WTC11 (cell line): ENCODE measurements around the gene DNAJC2. TPM values are rescaled to one million over a fixed set of nuclear protein-coding genes. Genes with fewer than 3 reads are reported as not detected.
"Not testable (repeated sequence)": the region's sequence is repeated elsewhere in the genome, so short reads cannot be mapped to it uniquely, and the experiment has no call there.

Experiments
- ATAC-seq: fragments of 200-7000 bp; cut with Tn5 transposase; 2 replicates; pipeline ENCODE4 v1.10.0; 2021; ENCODE audit warnings: mild to moderate bottlenecking, moderate library complexity
- CTCF ChIA-PET: fragments of 300-600 bp; sonication (Branson Sonifier 250); formaldehyde crosslinking; loops from one replicate; lab custom pipeline; 2021; ENCODE audit warnings: antibody characterized with exemption; lab: Charles Lee
- POLR2A ChIA-PET: fragments of 350-600 bp; sonication (Branson Sonifier 250); formaldehyde crosslinking; loops from one replicate; lab custom pipeline; 2021; ENCODE audit warnings: antibody characterized with exemption; lab: Charles Lee
- DNase-seq: peaks from one replicate; pipeline ENCODE4 v3.0.0; 2021; ENCODE audit warnings: low spot score
- H3K27ac Mint-ChIP-seq: 2 replicates; pipeline ENCODE4 v1.8.0; 2021; ENCODE audit warnings: mixed read lengths
- H3K27me3 Mint-ChIP-seq: 2 replicates; pipeline ENCODE4 v1.8.0; 2021; ENCODE audit warnings: low read depth, mild to moderate bottlenecking, moderate library complexity, mixed read lengths
- H3K36me3 Mint-ChIP-seq: 2 replicates; pipeline ENCODE4 v1.8.0; 2021; ENCODE audit warnings: mixed read lengths
- H3K4me1 Mint-ChIP-seq: 2 replicates; pipeline ENCODE4 v1.8.0; 2022; ENCODE audit warnings: mixed read lengths
- H3K4me3 Mint-ChIP-seq: 2 replicates; pipeline ENCODE4 v1.8.0; 2021; ENCODE audit warnings: mild to moderate bottlenecking, moderate library complexity, mixed read lengths
- H3K9me3 Mint-ChIP-seq: 2 replicates; pipeline ENCODE4 v1.8.0; 2021; ENCODE audit warnings: mixed read lengths
- AFF4 ChIP-seq: sonication (generic); formaldehyde crosslinking; IDR thresholded peaks from 2 replicates; pipeline ENCODE4 v1.8.1; 2023; ENCODE audit warnings: mild to moderate bottlenecking, missing genetic modification reagents, borderline replicate concordance
- FOXK1 ChIP-seq: sonication (generic); formaldehyde crosslinking; IDR thresholded peaks from 2 replicates; pipeline ENCODE4 v1.8.0; 2022; ENCODE audit warnings: mild to moderate bottlenecking, moderate library complexity, missing genetic modification reagents
- FOXP1 ChIP-seq: sonication (generic); formaldehyde crosslinking; IDR thresholded peaks from 2 replicates; pipeline ENCODE4 v1.8.0; 2022; ENCODE audit warnings: missing genetic modification reagents, mild to moderate bottlenecking, moderate library complexity, borderline replicate concordance
- IRF1 ChIP-seq: sonication (generic); formaldehyde crosslinking; IDR thresholded peaks from 2 replicates; pipeline ENCODE4 v1.8.0; 2023; ENCODE audit warnings: missing genetic modification reagents
- MAX ChIP-seq: sonication (generic); formaldehyde crosslinking; IDR thresholded peaks from 2 replicates; pipeline ENCODE4 v1.8.0; 2022; ENCODE audit warnings: mild to moderate bottlenecking, missing genetic modification reagents
- NFE2L1 ChIP-seq: sonication (generic); formaldehyde crosslinking; IDR thresholded peaks from 2 replicates; pipeline ENCODE4 v1.8.1; 2023; ENCODE audit warnings: missing genetic modification reagents
- NFYB ChIP-seq: sonication (generic); formaldehyde crosslinking; conservative IDR thresholded peaks from 2 replicates; pipeline ENCODE4 v1.8.0; 2022; ENCODE audit warnings: low read depth, missing genetic modification reagents
- NR2C2 ChIP-seq: sonication (generic); formaldehyde crosslinking; IDR thresholded peaks from 2 replicates; pipeline ENCODE4 v1.8.0; 2022; ENCODE audit warnings: mild to moderate bottlenecking, missing genetic modification reagents
- SP1 ChIP-seq: sonication (generic); formaldehyde crosslinking; conservative IDR thresholded peaks from 2 replicates; pipeline ENCODE4 v1.8.1; 2022; ENCODE audit warnings: missing genetic modification reagents
- TP53 ChIP-seq: sonication (generic); formaldehyde crosslinking; IDR thresholded peaks from 2 replicates; pipeline ENCODE4 v1.8.1; 2023; ENCODE audit warnings: mild to moderate bottlenecking, missing genetic modification reagents
- USF2 ChIP-seq: sonication (generic); formaldehyde crosslinking; IDR thresholded peaks from 2 replicates; pipeline ENCODE4 v1.8.1; 2023; ENCODE audit warnings: mild to moderate bottlenecking, missing genetic modification reagents, moderate library complexity
- ZNF281 ChIP-seq: sonication (generic); formaldehyde crosslinking; IDR thresholded peaks from 2 replicates; pipeline ENCODE4 v1.8.0; 2023; ENCODE audit warnings: mild to moderate bottlenecking, missing genetic modification reagents
- total RNA-seq: library from RNA; stranded (reverse); gene quantifications from 3 replicates; pipeline ENCODE4 v1.2.3, GENCODE V29; 2021
- TF ChIP-seq, protein P1 (sequence below): sonication (generic); formaldehyde crosslinking; IDR thresholded peaks from 2 replicates; pipeline ENCODE4 v1.8.1; 2023; ENCODE audit warnings: mild to moderate bottlenecking, moderate library complexity, missing genetic modification reagents
- TF ChIP-seq, protein P2 (sequence below): sonication (generic); formaldehyde crosslinking; IDR thresholded peaks from 2 replicates; pipeline ENCODE4 v1.8.1; 2022; ENCODE audit warnings: low read depth, mild to moderate bottlenecking, moderate library complexity, missing genetic modification reagents, borderline replicate concordance
- TF ChIP-seq, protein P3 (sequence below): sonication (generic); formaldehyde crosslinking; IDR thresholded peaks from 2 replicates; pipeline ENCODE4 v1.8.1; 2023; ENCODE audit warnings: mild to moderate bottlenecking, missing genetic modification reagents
- TF ChIP-seq, protein P4 (sequence below): sonication (generic); formaldehyde crosslinking; IDR thresholded peaks from 2 replicates; pipeline ENCODE4 v1.8.1; 2022; ENCODE audit warnings: mild to moderate bottlenecking, moderate library complexity, missing genetic modification reagents

DNAJC2 gene
- total RNA-seq, 1 experiment from 2014 or later = 39.7 TPM

DNA sequence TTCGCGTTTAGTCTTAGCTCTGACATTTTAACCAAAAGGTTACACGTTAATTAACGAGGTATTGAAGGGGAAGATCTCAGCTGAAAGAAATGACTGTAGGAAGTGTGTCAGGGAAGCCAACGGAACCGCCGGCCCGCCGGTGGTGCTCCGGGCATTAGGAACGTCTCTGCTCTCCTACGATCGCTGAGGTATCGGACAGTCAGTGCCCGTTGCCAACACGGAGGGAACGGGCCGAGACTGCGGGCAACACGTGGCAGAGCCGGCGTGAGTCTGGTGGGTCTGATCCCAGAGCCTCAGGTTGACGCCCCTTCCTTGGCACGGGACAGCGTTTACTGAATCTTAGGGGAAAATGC lies 63.8 kb downstream of the DNAJC2 start:
- H3K27ac Mint-ChIP-seq, ATAC-seq, DNase-seq, POLR2A ChIA-PET, H3K36me3 Mint-ChIP-seq, H3K9me3 Mint-ChIP-seq, CTCF ChIA-PET: not testable (repeated sequence)
- Mint-ChIP-seq H3K27me3 (peaks cover 59% of the 10 kb centered on the region), H3K4me1 (peaks cover 11% of the 10 kb centered on the region), H3K4me3 (peak overlapping the region; percentile 86)
- TF ChIP-seq, protein P1, sequence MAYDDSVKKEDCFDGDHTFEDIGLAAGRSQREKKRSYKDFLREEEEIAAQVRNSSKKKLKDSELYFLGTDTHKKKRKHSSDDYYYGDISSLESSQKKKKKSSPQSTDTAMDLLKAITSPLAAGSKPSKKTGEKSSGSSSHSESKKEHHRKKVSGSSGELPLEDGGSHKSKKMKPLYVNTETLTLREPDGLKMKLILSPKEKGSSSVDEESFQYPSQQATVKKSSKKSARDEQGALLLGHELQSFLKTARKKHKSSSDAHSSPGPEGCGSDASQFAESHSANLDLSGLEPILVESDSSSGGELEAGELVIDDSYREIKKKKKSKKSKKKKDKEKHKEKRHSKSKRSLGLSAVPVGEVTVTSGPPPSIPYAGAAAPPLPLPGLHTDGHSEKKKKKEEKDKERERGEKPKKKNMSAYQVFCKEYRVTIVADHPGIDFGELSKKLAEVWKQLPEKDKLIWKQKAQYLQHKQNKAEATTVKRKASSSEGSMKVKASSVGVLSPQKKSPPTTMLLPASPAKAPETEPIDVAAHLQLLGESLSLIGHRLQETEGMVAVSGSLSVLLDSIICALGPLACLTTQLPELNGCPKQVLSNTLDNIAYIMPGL (CRISPR knock-in tag) = 0 out of 2 replicates have a peak, but pooled peaks have one; percentile 13
- 0 out of 2 replicates have a peak, but pooled peaks have one; percentile 9 for TF ChIP-seq MAX (CRISPR knock-in tag)

- ATAC-seq = peak; percentile 83
- H3K27ac Mint-ChIP-seq, POLR2A ChIA-PET, CTCF ChIA-PET, H3K9me3 Mint-ChIP-seq, H3K36me3 Mint-ChIP-seq: not testable (repeated sequence)
- peak overlapping the region; percentile 86 for H3K4me3 Mint-ChIP-seq
- DNase-seq = peak; percentile 61
- H3K4me1 Mint-ChIP-seq = peaks cover 11% of the 10 kb centered on the region
- peaks cover 59% of the 10 kb centered on the region for H3K27me3 Mint-ChIP-seq
- 0 out of 2 replicates have a peak, but pooled peaks have one; percentile 33 for TF ChIP-seq NR2C2
- TF ChIP-seq AFF4 (CRISPR knock-in tag) = peak; percentile 59; the same call in 1 of the 2 replicates
- peak; percentile 61 for TF ChIP-seq SP1 (CRISPR knock-in tag)
- TF ChIP-seq USF2 (CRISPR knock-in tag) = peak; percentile 58; the same call in 1 of the 2 replicates
- peak; percentile 72; the same call in 1 of the 2 replicates for TF ChIP-seq TP53
- TF ChIP-seq, protein P2, sequence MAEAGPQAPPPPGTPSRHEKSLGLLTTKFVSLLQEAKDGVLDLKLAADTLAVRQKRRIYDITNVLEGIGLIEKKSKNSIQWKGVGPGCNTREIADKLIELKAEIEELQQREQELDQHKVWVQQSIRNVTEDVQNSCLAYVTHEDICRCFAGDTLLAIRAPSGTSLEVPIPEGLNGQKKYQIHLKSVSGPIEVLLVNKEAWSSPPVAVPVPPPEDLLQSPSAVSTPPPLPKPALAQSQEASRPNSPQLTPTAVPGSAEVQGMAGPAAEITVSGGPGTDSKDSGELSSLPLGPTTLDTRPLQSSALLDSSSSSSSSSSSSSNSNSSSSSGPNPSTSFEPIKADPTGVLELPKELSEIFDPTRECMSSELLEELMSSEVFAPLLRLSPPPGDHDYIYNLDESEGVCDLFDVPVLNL (CRISPR knock-in tag) = 0 out of 2 replicates have a peak, but pooled peaks have one; percentile 71
- TF ChIP-seq FOXP1 (CRISPR knock-in tag) = peak; percentile 95
- peak; percentile 90; the same call in 1 of the 2 replicates for TF ChIP-seq NFE2L1 (CRISPR knock-in tag)
- TF ChIP-seq, protein P3, sequence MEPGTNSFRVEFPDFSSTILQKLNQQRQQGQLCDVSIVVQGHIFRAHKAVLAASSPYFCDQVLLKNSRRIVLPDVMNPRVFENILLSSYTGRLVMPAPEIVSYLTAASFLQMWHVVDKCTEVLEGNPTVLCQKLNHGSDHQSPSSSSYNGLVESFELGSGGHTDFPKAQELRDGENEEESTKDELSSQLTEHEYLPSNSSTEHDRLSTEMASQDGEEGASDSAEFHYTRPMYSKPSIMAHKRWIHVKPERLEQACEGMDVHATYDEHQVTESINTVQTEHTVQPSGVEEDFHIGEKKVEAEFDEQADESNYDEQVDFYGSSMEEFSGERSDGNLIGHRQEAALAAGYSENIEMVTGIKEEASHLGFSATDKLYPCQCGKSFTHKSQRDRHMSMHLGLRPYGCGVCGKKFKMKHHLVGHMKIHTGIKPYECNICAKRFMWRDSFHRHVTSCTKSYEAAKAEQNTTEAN = peak; percentile 91; the same call in 1 of the 2 replicates
- 0 out of 2 replicates have a peak, but pooled peaks have one; percentile 19 for TF ChIP-seq NFYB (CRISPR knock-in tag)
- TF ChIP-seq ZNF281 = 0 out of 2 replicates have a peak, but pooled peaks have one; percentile 35
- peak; percentile 88 for TF ChIP-seq MAX (CRISPR knock-in tag)
- TF ChIP-seq, protein P4, sequence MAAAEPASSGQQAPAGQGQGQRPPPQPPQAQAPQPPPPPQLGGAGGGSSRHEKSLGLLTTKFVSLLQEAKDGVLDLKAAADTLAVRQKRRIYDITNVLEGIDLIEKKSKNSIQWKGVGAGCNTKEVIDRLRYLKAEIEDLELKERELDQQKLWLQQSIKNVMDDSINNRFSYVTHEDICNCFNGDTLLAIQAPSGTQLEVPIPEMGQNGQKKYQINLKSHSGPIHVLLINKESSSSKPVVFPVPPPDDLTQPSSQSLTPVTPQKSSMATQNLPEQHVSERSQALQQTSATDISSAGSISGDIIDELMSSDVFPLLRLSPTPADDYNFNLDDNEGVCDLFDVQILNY = peak; percentile 79
- TF ChIP-seq FOXK1 (CRISPR knock-in tag) = 0 out of 2 replicates have a peak, but pooled peaks have one; percentile 70
- 0 out of 2 replicates have a peak, but pooled peaks have one; percentile 63 for TF ChIP-seq IRF1 (CRISPR knock-in tag)
Observed at GRCh38 chr7:103279963-103280802, 64.4 kb downstream of the DNAJC2 start.
